CD4-positive, alpha-beta T cell treated with Interleukin-1 beta for 1 hour (primary cell): ENCODE measurements around the gene SCFD2.

ENCODE experiments used
- DNase-seq, 2 donors: peaks; one replicate each; pipeline ENCODE4 v3.0.0-alpha.2; 2020 to 2022

SCFD2 gene

GRCh38 chr4:53132132-53132891 is 233.5 kb downstream of the SCFD2 start:
- no peak for DNase-seq

- DNase-seq: no peak
Measured at GRCh38 chr4:53131562-53131925, 234.3 kb downstream of the SCFD2 start.

- no peak for DNase-seq
Measured at GRCh38 chr4:53130896-53131561, 234.8 kb downstream of the SCFD2 start.

DNA sequence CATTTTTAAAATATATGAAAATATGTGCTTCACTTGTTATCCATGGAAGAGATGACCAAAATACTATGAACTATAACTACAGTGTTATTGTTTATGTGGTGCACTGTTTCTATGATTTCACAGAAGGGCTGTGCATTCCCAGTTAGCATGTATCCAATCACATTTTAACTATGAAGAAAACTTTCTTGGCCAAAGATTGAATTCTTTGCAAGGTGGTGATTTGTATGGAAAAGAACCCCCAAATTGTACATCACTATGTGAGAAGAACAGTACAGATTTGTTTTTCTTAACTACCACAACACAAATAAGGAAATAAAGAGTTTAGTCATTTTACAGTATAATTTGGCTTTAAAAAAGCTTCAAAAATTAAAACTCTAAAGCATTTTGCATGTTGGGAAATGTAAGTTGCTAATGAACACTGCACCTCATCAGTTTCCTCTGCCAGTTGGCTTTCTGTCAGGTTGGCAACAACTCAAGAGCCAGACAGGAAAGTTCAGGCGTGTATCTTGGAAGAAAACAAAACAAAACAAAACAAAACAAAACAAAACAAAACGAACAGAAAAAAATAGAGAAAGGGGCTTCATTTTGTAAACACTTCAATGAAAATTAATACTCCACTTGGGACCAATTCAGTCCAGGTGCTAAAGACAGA is 237.0 kb downstream of the SCFD2 start:
- no peak for DNase-seq

DNA sequence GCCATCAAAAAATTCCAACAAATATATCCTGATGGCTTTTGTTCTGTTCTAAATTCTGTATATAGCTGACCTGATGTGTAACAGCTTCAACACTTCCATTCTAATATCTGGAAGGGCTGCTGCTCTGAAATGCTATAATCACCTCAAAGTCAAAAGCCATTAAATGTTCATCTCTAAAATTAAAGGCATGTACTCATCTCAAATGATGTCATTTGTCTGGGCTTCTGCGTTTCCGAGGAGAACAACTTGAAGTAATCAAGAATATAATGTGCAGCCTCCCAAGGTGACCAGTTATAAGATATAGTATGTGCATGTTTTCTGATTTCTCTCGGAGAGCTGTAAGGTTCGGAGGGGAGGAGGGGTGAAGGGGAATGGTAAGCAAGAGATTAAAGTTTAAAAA is 237.6 kb downstream of the SCFD2 start:
- no peak for DNase-seq

DNA sequence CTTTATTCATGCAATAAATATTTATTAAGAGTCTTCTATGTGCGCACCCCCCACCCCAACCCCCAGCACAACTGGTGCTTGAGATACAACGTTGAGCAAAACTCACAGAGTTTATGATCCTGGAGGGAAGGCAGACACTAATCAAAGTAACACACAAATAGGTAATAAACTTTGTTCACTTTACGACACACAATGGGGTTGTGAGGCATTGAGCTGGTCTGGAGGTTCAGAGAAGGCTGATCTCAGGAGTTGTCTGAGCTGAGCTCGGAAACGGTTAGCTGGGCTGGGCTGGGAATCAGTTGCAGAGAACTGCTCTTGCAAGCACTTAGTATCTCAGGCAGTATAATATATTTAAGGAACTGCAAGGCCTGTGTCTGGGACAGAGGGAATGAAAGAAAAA is 238.5 kb downstream of the SCFD2 start:
- no peak for DNase-seq

GRCh38 chr4:53126099-53126498 is 239.8 kb downstream of the SCFD2 start:
- no peak for DNase-seq

DNA sequence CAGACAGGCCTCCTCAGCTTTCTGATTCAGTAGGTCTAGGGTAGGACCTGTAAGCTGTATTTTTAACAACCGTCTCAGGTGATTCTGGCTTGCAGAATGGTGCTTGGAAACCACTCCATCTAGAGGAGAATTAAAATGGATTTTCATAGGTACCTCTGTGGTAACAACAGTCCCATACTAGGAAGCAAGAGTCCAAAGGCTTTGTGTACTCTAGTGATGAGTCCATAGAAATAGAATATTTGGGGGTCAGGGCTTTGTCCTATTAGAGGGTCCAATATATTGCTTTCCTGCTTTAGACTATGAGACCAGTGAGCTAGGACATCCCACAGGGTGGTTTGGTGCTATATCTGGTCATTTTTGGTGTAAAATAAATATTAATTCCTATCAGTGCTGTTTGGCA is 242.0 kb downstream of the SCFD2 start:
- DNase-seq: no peak

DNA sequence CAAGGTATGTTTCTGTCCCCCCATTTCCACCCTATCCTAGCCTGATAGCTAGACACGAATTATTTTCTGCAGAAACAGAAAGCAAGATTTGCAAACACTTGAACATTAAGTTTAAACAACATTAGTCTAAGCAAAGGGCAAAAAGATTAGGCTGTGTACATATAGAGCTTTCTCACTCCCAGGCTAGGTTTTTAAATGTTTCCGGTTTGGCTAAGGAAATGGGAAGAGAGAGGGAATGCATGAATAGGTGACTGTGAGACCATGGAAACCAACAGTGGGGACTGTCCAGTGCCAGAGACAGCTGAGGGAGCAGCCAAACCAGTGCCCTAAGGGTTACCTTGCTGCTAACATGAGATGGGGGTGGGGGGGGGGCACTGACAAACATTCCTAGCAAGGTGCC is 242.7 kb downstream of the SCFD2 start:
- DNase-seq: no peak

DNA sequence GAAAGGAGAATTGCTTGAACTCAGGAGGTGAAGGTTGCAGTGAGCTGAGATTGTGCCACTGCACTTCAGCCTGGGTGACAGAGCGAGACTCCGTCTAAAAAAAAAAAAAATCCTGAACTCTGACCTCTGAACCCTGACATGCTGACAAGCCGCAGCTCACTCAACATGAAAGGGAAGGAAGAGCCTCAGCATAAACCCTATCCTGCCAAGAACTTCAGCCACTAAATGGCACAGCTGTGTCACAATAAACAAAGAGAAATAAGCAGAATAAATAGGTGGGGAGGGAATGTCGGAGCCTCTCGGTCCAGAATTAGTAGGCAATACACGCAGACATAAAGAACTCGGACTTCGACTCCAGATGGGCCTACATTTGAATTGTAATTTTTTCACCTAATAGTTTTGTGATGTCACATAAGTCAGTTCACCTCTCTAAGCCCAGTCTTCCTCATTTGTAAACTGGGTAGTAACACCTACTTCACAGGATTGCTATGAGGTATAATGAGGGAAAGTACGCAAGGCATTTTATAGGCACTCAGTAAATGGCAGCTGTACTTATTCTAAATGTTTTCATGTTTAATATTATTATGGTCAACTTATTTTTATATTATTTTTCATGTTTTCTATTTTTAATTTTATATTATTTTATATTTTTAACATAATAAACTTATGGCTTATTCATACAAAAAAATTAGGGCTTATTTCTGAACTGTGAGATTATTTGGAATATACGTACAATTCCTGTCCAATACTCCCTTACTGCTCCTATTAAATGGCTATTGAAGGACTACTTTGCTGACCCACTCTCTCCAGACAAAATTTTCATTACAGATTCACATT is 243.4 kb downstream of the SCFD2 start:
- no peak for DNase-seq

DNA sequence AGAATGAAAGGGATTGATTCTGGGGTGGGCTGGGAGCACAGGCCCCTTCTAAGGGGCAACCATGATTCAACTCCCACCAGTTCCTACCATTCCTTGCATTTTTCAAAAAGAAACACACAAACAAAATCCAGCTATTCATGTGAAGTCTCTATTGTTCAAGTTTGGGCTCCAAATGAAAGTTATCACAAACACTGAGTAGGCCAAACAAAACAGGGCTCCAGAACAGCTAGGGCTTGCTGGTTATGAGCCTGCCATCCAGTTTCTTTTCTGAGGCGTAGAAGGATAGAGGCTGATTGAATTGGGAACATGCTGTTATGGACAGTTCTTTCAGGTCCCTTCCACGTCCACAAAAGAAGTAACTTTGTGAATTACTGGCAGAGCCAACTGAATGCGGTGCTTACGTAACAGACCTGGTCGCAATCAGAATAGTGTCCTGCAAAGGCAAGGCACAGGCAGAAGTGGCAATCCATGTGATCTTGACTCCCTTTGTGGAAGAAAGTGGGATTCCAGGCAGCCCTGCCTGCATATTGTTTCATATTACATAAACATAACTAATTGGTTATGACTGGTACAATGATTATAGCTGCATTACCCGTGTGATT is 244.5 kb downstream of the SCFD2 start:
- DNase-seq: no peak

DNA sequence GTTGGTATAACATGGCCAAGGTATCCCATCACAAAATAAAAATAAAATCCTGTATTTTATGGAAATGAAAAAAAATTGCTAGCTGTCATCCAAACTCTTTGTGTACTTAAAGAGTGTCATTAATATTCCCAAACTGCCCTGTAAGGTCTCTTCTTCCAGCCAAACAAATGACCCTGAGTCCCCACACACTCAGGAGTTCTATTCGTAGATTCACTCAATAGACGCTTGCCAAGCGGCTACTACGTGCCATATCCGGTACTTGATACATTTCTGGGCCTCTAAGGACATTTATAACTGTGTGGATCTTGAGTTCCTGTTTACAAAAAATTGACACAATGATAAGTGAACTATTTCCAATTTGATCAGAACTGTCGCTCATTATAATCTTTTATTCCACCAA is 245.1 kb downstream of the SCFD2 start:
- no peak for DNase-seq

GRCh38 chr4:53119680-53120079 is 246.2 kb downstream of the SCFD2 start:
- DNase-seq: no peak

DNA sequence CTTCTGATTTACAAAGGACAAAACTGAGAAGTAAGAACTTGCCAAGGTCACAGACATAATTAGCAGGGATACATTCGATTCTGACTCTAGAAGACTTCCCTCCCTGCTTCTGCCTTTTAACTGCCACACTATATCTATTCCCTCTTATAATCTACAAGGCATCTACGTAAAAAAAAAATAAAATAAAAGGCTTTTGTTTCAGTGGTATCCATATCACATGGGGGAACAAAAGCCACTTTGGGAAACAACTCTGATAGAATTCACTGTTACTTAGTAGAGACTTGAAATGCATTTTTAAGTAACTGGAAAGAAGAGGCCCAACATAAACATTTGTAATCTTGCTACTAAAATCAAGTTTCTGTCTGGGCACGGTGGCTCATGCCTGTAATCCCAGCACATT is 247.2 kb downstream of the SCFD2 start:
- no peak for DNase-seq

DNA sequence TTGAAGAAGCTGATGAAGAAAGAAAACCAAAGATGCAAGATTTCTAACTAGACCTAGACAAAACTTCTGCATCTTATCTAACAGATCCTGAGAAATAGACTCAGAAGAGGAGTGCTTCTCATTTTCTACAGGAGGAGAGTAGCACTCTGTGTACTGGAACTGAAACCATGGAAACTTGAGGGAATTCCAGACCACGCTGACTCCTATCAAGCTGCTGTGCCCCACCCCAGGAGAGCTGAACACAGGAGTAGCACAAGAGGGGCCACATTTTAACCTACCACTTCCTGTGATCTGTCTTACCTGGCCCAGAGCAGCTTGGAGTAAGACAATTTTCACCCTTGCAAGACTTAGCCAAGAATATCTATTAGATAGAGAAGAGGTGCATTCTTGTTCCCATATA is 248.9 kb downstream of the SCFD2 start:
- no peak for DNase-seq

DNA sequence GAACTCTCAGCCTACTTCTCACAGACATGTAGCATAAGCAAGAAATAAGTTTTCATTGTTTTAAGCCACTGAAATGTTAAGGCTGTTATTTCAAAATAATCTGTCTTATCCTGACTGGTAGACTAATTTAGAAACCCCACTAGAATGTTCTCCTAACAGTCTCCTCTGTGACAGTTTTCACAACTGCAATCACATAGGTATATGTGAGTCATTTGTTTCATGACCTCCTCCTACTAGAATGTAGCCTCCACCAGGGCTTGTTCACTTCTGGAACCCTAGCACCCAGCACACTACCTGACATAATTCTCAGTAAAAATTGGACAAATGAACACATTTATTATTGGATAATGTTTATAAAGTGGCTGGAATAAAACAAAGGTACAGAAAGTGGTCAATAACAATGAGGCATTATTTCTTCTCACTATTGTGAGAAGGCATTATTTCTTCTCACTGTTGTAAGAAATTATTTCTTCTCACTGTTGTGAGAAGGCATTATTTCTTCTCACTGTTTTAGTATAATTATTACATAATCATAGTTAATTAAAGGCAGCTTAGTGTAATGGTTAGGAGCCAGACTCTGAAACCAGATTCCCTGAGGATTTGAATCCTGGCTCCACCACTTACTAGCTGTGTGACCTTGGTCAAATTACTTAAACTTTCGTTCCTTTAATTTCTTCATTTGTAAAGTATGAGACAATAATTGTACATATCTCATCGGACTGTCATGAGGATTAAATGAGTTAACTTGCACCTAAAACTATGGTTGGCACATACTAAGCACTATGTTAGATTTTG is 252.2 kb downstream of the SCFD2 start:
- DNase-seq: no peak

- DNase-seq: no peak
Measured at GRCh38 chr4:53105313-53105712, 260.5 kb downstream of the SCFD2 start.

- no peak for DNase-seq
Measured at GRCh38 chr4:53103481-53103880, 262.4 kb downstream of the SCFD2 start.

- no peak for DNase-seq
Measured at GRCh38 chr4:53101191-53101581, 264.7 kb downstream of the SCFD2 start.

- no peak for DNase-seq
Measured at GRCh38 chr4:53100501-53101190, 265.2 kb downstream of the SCFD2 start.

DNA sequence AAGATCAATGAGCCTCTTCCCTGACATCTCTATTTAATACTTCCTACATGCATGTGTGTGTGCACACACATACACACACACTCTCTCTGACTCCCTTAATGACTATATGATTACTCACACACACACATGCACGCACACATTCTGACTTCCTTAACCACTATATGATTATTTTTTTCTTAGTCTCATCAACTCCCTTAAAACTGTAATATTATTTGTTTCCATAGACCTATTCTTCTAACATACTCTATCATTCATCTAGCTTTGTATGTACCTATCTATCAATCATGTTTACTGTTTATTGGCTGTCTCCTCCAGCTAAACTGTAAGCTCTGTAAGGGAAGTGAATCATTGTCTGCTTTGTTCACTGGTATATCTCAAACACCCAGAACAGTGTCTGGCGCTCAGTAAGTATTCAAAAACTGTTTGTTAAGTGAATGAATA is 267.2 kb downstream of the SCFD2 start:
- DNase-seq: no peak
